Measurements from ENCODE around the gene UBL4A.

Gene UBL4A

DNA sequence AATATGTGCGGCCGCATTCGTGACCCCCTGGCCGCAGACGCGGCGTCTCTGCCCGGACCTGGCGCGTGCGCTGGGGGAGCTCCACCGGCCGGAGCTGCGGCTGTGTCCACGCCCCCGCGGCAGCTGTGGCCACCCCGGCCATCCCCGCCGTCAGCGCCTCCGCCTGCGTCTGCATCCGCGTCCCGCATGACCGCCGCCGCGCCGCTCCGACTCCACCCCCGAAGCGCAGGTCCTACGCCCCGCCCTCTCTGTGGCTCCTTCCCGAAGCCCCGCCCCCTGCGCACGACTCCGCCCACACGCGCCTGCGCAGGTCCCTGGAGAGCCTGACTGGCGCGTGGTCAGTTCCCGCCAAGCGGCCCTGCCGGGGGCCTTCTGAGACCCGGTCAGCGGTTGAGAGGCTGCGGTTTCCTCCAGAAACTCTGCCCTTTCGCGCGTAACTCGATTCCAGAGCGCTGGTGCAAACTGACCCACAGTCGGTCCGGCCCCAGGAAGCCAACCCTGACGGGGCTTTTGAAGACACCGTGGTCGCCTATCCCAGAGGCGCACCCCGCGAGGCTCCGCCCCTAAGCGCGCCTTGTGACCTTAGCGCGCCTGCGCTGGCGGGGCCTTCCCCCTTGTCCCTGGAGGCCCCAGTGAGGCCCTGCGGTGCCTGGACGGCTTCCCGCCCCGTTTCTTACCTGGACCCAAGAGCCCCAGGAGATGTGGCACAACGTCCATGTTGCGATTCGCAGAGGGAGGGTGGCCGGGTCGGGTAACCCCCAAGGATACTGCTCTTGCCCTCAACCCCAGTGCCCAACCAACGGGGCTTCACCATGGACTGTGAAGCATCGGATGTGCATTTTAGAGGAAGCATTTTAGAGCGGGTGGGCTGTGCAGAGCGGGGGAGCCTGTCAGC is 7.4 kb downstream of the UBL4A start, which contains the start of gene LAGE3:
TSS of gene LAGE3 (minus strand) at position 554 of the 895 bp plus-strand sequence. CDS start at position 188, 366 bp downstream.
- Histone ChIP-seq H3K4me3 (ENCODE audit: low read depth in 1 of 2, low read length in 1 of 2) (peak within 1 kb of the TSS; percentile 61 to 69), H3K27me3 (no peaks in the 10 kb centered on the region), H3K27ac (peak within 1 kb of the TSS; percentile 78), H3K36me3 (no peaks in the 10 kb centered on the region), H3K4me1 (ENCODE audit: control insufficient read depth in 1 of 2, insufficient read depth in 1 of 2, low read depth in 1 of 2, low read length in 1 of 2) (peaks cover 5 to 14% of the 10 kb centered on the region in 2 experiments), H3K9me3 (no peaks in the 10 kb centered on the region)
- TF ChIP-seq, protein P1, sequence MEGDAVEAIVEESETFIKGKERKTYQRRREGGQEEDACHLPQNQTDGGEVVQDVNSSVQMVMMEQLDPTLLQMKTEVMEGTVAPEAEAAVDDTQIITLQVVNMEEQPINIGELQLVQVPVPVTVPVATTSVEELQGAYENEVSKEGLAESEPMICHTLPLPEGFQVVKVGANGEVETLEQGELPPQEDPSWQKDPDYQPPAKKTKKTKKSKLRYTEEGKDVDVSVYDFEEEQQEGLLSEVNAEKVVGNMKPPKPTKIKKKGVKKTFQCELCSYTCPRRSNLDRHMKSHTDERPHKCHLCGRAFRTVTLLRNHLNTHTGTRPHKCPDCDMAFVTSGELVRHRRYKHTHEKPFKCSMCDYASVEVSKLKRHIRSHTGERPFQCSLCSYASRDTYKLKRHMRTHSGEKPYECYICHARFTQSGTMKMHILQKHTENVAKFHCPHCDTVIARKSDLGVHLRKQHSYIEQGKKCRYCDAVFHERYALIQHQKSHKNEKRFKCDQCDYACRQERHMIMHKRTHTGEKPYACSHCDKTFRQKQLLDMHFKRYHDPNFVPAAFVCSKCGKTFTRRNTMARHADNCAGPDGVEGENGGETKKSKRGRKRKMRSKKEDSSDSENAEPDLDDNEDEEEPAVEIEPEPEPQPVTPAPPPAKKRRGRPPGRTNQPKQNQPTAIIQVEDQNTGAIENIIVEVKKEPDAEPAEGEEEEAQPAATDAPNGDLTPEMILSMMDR (IDR thresholded peaks at IDR 0.05) = peak; percentile 24

DNA sequence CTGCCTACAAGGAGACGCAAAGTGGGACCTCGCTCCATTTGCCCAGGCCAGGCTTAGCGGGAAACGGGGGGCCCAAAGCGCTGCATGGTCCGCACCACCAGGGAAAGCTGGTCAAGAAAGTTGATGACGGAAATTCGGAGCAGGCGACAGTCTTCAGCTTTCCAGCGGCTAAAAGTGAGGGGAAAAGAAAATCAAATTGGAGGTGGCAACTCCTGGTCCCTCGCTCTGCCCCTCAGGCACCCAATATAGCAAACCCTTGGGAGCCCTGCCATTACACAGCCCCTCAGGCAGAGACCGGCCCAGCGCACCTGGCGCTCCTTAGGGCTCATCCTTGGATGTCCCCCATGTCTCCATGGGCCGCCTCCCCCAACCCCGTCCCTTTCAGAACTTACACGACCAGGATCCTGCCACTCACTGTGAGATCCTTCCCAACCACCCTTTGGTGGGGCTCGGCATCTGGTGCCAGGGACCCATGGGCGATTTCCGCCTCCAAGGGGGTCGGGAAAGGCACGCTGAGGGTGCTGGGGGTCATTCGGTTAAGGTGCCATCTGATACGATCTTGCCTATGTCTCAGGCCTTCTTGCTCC is 8.4 kb downstream of the UBL4A start:
- H3K4me1 ChIP-seq (ENCODE audit: control insufficient read depth in 1 of 2, insufficient read depth in 1 of 2, low read depth in 1 of 2, low read length in 1 of 2) = peaks cover 5 to 14% of the 10 kb centered on the region in 2 experiments
- no peaks in the 10 kb centered on the region for H3K9me3 ChIP-seq
- H3K36me3 ChIP-seq = no peaks in the 10 kb centered on the region
- H3K27me3 ChIP-seq = no peaks in the 10 kb centered on the region
- TF ChIP-seq, protein P1 (IDR thresholded peaks at IDR 0.05) = no peak
- H3K4me3 ChIP-seq (ENCODE audit: low read depth in 1 of 2, low read length in 1 of 2) = peak overlapping the region; percentile 61 to 69
- H3K27ac ChIP-seq = peak overlapping the region; percentile 78

DNA sequence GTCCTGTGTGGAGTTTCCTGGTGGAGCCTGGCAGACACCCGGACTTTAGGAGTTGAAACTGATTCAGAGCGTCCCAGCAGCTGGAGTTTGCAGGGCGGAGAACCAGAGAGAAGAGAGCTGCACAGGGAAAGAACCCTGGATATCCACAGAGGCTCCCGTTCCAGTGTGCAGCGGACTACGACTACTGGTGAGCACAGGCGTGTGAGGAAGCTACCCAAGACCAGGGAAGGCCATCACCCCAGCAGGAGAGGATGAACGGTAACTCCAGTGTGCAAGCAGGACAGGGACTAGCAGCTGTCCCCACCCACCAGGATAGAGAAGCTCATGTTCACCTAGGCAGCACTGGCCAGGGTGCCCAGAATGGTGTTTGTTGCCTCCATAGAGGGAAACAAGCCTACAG is 9.6 kb downstream of the UBL4A start:
- Histone ChIP-seq H3K27ac (no peak overlapping the region), H3K4me1 (ENCODE audit: control insufficient read depth in 1 of 2, insufficient read depth in 1 of 2, low read depth in 1 of 2, low read length in 1 of 2) (peaks cover 5 to 14% of the 10 kb centered on the region in 2 experiments), H3K27me3 (no peaks in the 10 kb centered on the region), H3K9me3 (no peaks in the 10 kb centered on the region), H3K36me3 (no peaks in the 10 kb centered on the region), H3K4me3 (ENCODE audit: low read depth in 1 of 2, low read length in 1 of 2) (no peak overlapping the region)
- TF ChIP-seq, protein P1 (IDR thresholded peaks at IDR 0.05) = no peak

DNA sequence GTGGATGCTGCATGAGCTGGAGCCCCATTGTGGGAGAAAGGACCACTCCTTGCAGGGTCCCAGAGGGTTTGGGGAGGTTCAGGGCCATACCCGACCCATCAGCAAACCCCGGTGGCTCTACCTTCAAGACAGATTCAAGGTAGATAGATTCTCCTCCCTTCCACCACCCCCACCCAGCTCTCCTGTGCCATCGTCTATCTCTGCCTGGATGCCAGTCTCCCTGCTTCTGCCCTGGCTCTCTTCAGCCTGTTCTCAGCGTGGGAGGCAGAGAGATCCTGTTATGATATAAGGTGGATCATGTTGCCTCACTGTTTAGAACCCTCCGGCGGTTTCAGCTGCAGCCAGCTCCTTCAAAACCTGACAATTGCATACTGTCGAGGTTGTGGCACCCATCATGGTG is 12.7 kb downstream of the UBL4A start:
- no peaks in the 10 kb centered on the region for H3K9me3 ChIP-seq
- no peak overlapping the region for H3K4me3 ChIP-seq (ENCODE audit: low read depth in 1 of 2, low read length in 1 of 2)
- TF ChIP-seq, protein P1 (IDR thresholded peaks at IDR 0.05) = no peak
- H3K27ac ChIP-seq = no peak overlapping the region
- no peaks in the 10 kb centered on the region for H3K36me3 ChIP-seq
- H3K4me1 ChIP-seq (ENCODE audit: control insufficient read depth in 1 of 2, insufficient read depth in 1 of 2, low read depth in 1 of 2, low read length in 1 of 2) = peaks cover 0 to 5% of the 10 kb centered on the region in 2 experiments
- no peaks in the 10 kb centered on the region for H3K27me3 ChIP-seq

DNA sequence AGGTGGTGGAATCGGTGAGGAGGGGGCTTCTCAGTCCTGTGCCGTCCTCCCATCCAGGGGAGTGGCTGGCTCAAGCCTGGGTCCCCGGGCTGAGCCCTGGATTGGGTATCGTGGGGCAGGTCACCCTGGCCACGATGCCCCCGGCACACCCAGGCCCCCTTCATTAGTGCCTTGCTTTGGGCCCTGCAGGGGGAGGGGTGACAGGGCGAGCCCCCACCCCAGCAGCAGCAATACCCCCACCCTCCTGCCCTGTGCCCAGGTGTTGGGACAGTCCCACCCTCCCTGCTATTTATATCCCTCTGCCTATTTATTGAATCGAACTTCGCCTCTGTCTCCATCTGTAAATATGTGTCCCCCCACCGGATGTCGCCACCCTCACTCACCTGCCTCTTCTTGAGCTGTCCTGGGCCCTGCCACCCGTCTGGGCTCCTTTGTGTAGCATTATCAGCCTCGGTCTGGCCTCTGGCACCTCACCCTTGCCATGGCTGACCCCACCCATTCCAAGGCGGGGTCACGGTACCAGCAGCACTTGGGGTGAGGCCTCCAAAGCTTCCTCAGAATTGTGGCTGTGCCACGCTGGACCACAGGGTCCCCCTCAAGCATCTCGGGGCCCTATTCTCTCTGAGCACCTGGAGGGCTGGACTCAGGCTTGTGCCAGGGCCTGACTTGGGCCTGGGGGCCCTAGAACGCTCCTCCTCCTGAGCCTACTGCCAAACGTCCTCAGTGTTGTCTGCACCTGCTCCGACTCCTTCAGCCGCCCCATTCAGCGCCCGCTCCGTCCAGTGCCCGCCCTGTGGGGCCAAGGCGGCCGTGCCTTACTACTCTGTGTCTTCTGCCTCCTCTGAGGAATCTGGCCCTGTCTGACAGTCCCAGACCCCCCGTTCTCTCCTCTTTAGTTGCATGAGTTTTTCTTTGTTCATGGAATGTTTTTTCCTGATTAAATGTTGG is 13.5 kb downstream of the UBL4A start:
- Histone ChIP-seq H3K27ac (no peak overlapping the region), H3K36me3 (no peaks in the 10 kb centered on the region), H3K4me3 (ENCODE audit: low read depth in 1 of 2, low read length in 1 of 2) (no peak overlapping the region), H3K9me3 (no peaks in the 10 kb centered on the region), H3K27me3 (no peaks in the 10 kb centered on the region), H3K4me1 (ENCODE audit: control insufficient read depth in 1 of 2, insufficient read depth in 1 of 2, low read depth in 1 of 2, low read length in 1 of 2) (peaks cover 0 to under 1% of the 10 kb centered on the region in 2 experiments)
- TF ChIP-seq, protein P1 (IDR thresholded peaks at IDR 0.05) = no peak
